Colon (tissue), 2 donors: ENCODE results near the gene MAMLD1.

Experiments used
- FAIRE-seq: peaks from 2 replicates; lab custom pipeline; 2012; peaks lifted over from hg19 to GRCh38; lab: Jason Lieb, UNC
- donor health status: control.
- donor health status: control.

MAMLD1 gene

DNA sequence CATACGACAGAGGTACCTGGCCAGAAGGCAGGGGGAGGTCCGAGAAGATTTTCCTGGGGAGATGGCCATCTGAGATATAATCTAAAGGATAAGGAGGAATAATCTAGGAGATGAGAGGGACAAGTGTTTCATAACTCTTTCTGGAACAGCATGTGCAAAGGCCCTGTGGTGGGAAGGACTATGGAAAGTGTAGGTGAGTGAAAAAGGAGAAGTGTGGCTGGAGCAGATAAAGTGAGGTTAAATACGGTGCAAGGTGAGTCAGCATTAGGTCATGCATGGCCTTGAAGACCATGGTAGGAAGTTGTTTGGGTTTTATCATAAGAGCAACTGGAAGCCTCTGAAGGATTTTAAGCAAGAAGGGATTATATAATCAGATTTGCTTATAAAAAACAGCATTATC, 170.7 kb downstream of the MAMLD1 start:
- no peak for FAIRE-seq

DNA sequence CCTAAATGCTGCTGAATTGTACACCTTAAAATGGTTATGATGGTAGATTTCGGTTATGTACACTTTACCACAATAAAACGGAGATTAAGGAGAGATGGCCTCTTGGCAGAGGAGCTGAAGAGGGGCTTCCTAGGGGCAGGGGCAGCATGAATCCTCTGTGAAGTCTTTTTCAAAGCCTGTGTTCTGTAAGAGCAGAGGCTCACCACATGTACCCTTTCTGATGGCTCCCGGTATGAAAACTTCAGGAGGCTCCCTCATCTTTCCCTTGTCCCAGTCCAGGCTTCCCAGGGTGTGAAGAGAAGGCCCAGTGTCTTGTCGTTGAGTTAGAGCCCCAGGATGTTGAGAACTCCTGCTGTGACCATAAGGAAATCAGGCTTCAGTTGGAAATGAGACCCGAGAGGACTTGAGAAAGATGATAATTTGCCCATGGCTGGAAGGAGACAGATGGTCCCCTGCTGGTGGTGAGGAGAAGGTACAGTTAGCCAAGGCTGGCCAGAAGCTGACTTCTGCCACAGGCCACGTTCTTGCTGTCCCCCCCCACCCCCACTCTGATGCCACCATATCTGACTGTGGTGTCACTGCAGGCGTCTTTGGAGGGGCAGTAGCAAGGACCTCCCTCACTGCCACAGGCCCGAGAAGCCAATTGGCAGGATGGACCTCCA, 173.5 kb downstream of the MAMLD1 start:
- no peak for FAIRE-seq

DNA sequence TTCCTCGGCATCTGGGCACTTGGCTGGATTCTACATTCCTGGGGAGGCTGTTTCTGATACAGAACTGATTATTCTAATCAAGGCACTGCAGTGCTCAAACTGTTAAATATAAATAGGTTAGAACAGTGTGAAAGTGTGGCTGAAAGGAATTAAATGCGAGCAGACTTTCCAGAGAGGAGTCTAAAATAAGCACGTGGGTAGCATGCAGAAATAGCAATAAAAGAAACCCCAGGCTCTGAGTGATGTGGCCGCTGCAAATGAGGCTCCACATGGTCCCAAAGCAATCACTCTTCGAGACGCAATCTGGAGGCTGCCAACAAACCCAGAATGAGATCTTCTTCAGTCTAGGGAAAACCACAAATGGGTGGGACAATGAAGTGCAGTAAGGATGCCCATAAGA, 174.7 kb downstream of the MAMLD1 start:
- no peak for FAIRE-seq

DNA sequence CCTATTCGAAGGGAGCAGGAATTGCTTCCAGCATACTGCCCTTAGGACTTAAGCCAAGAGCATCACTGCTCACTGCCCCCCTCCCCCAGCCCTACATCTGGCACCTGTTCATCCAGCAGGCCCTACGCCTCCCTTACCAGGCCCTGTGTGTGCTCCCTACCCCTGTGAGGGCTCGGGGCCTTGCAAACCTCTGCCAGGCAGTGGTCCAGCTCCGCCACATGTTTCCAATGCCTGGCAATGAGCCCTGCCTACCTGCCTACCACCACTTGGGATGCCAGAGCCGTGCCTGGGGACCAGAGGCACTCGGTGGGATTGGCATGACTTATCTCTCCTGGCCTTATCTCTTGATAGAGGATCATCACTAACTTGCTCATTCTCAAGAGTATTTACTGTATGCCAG, 177.8 kb downstream of the MAMLD1 start:
- no peak for FAIRE-seq

DNA sequence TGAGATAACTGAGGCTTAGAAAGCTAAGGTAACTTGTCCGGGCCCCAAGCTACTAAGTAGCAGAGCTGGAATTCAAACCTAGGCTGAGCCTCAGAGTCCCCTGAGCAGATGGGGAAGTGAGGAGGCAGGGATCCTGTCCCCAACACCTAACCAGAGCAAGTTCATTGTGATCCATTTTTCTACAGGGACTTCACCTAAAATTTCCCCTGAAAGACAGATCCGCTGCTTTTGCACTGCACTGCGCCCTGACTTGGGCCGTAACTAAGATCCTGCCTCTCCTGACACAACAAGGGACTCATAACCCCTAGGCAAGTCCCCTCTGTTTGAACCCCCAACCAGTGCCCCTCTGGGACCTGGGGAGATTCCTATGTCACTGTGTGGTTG, 179.7 kb downstream of the MAMLD1 start:
- FAIRE-seq = no peak

DNA sequence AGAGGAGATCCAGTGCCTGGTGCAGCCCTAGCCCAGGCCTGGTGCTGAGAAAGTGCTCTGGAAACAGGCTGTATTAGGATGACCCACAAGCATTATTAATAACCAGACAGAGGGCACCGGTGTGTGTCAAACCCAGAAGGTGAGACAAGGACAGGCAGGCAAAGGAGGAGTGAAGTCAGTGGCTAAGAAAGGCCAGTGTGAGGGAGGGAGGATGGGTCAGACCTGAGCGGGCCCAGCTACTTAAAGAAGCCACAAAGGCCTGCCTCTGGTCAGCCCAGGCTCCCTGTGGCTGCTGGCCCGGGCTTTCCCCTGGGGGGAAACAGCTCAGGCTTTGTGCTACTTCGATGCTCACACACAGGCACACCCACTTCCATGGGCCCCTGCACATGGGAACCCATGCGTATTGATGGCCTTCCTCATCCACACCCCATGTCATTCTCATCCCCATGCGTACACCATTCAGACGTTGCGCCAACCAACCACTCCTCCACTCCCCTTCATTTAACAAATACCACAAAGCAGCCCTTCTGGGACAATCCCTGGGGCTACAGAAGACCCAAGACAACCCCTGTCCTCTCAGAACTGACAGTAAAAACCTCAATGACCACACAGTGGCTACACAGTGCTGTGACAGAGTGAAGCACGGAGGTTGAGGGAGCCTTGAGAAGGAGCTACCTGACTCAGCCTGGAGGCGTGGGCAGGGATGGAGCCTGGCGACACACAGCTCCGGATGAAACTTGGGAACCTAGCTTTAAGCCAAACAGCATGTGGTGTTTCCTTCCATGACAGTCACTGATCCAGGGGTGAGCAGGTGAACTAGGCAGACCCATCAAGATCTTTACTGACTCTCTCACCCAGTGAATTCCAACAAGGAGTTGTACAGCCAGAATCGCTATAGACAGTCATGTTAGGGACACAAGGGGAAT, 180.4 kb downstream of the MAMLD1 start:
- no peak for FAIRE-seq

DNA sequence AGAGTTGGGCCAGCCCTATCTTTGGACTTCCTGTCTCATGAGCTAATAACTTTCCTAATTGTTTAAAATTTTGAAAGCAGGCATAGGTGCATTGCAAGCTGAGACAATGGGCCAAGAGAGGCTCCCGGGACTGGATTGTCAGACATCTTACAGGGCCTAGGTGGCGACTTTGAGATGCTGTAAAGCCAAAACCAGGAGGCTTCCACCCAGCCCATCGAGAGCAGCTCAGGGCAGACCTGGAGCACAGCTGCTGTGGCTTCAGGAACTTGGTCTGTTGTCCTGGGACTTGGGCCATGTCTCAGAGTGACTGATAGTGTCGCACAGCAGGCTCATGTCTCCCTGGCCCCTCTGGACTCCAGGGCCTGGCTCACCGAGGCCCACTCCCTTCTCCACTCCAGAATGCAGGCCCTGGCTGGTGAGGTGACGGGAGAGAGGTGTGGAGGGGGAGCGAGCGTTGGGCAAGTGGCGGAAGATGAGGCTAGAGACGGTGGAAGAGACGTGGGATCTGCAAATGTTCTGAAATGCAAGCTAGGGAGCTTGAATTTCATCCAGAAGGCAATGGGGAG, 181.2 kb downstream of the MAMLD1 start:
- no peak for FAIRE-seq

DNA sequence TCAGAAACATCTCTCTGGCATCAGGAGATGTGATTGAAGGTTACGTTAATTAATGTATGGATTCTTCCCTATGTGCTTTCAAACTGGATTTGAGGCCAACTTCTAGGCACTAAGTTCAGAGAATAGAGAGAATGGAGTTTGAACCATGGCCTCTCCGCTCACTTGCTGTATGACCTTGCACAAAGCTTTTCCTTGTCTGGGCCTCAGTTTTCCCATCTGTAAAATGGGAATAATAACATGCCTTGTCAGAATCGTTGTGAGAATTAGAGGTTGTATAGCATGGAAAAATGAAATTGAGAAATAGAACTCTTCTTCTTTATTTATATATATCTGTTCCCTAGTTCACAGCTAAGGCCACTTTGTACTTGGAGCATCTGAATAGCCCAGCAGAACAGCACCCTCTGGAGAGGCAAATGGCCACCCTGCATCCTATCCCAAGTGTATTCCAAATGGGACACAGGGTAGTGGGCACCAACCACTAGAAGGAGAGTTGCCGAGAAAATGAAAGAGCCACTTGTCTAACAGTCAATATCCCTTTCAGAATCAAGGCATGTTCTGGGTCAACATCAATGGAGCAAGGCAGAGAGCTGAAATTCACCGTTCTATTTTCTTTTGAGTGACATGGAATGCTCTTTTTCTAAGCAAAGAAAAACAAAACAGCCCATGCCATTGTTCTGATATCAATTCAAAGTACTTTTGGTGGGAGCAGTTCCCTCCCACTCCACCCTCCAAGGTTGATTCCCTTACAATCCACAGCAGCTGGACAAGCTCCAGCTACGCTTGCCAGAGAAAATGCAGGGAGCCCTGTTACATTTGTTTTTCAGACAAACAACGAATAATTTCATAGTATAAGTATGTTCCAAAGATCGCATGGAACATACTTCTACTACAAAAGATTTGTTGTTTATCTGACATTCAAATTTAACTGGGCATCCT, 182.0 kb downstream of the MAMLD1 start:
- FAIRE-seq = no peak

DNA sequence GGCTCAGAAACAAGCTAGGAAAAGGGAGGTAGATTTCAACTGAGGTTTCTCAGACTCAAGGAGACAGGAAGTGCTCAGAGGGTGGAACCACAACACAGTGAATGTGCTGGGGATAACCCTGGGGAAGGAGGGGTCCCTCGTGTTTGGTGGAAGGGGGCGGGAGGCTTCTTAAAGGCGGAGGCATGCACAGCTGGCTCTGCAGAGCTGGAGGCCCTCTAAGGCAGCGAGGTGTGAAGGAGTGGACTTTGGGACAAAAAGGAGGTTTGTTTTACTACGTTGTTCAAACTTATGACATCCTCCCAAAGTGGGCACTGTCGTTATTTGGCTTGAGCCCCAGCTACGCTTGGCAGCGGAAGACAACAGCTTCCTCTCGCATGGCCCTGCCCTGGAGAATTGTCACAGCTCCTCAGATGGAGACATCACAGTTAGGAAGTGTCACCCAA, 183.6 kb downstream of the MAMLD1 start:
- no peak for FAIRE-seq

DNA sequence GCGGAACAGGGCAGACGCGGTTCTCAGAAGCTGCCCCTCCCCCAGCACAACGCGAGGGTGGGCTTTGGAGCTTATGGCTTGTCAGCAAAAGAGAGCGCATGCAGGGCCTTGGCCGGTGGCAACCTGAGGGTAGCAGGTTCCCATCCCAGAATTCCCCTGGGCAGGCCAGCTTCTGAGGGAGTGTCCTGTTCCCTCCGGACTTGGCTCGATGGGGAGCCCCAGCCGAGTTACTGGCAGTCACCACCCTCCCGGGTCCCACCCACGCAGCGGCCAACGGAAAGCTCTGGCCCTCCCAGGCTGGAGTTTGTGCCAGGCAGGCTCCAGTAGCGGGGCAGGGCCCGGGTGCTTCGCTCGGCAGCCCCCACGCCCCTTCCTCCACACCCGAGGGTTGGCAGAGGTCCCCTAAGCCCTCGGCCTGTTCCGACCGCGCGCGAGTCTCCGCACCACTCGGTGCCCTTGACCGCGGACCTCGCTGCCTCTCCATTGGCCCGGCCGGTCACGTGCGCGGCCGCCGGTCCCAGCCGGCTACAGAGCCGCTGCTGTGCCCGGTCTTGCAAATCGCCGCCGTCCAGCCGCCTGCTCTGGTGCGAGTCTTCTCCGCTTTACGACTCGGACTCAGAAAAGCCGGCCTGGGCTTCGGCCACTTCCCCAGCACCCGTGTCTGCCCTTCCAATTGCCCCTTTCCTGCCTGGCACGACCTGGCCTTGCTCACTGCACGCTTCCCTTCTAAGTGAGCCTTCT, 184.4 kb downstream of the MAMLD1 start:
- no peak for FAIRE-seq

DNA sequence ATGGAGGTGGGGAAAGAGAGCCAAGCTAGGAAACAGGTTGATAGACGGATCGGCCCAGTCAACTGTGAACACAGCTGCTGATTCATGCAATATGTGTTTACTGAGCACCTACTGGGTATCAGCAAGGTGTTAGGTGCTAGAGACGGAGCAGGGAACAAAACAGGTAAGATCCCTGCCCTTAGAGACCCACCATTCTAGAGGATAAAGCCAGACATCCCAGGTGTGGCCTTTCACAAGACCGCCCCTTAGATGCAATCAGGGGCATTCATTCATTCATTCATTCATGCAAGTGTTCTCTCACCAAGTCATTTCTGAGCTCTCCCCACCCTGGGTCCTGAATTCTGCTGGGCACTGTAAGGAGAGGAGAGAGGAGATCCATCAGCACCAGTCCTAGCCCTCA, 185.1 kb downstream of the MAMLD1 start:
- no peak for FAIRE-seq

DNA sequence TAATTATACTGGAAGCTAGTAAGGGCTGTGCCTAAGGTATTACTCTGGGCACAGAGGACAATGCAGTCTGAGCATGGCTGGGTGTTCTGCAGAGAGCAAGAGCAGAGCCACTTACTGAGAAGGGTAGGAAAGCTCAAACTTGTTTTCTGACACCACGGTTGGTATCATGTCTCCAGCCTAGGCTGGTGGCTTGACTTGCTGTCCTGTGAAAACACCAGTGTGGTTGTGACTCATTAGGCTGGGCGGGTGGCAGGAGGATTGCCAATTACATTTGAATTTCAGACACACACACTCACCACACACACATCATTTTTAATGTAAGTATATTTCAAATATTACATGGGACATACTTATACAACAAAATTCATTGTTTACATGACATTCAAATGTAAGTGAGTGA, 185.6 kb downstream of the MAMLD1 start:
- no peak for FAIRE-seq

DNA sequence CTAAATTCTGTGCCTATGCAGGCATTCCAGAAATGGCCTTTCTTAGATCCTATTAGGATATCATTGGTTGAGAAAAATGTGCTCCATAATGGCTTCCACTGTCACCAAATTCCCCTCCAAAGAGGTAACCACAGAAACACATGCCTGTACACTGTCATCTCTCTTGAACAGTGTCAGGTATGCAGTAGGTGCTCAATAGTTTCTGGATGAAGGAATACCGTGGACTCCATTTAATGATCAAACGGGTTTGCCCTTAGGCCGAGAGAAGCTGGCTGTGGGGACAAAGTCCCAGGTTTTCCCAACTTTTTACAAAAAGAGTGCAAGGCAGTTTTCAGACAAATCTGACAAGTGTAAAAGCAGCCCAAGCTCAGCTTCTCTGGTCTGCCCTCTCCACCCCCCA, 188.8 kb downstream of the MAMLD1 start:
- no peak for FAIRE-seq

DNA sequence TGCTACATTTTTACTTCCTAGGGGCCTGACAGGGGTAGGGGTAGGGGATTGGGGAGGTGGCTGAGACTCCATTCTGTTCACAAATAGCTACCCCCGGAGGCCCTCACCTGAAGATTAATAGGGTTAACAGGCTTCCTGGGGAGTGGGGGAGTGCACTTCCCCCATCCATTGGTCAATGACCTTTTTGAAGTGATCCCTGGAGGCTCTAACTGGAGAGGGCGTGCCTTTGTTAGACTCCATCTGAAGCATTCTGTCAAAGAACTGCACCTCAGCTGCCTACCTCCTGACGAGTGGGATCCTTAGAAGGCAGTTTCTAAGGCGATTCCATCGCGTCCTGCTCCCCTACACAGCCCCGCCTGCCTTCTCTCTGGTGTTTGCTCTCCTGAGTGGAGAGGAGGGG, 195.3 kb downstream of the MAMLD1 start:
- no peak for FAIRE-seq
